HEK293 (cell line): ENCODE measurements around the gene COX6A2.

Experiments used
- CTCF ChIA-PET: fragments of 350-600 bp; formaldehyde crosslinking; extraction: SDS; loops from one replicate; lab custom pipeline; 2021; ENCODE audit warnings: antibody characterized with exemption; lab: Yijun Ruan, JAX
- POLR2A ChIA-PET: fragments of 300-600 bp; formaldehyde crosslinking; extraction: SDS; loops from one replicate; lab custom pipeline; 2020; ENCODE audit warnings: antibody characterized with exemption, inconsistent platforms; lab: Yijun Ruan, JAX
- H3K27ac ChIP-seq: fragments of 200-500 bp; sonication (Bioruptor generic); 2 replicates; pipeline ENCODE4 v1.5.1; 2014; ENCODE audit warnings: low read depth, low read length, control low read depth, inconsistent platforms; ENCODE audit errors: extremely low read depth
- H3K36me3 ChIP-seq, 2 experiments: fragments of 200-500 bp in 1 of 2; sonication (Bioruptor generic) in 1 of 2; 1 replicate in 1 of 2; 2 replicates in 1 of 2; pipeline ENCODE4 v1.5.1; 2014 to 2017; ENCODE audit warnings: inconsistent platforms in 2 of 2, low read length in 2 of 2; ENCODE audit not compliant: control insufficient read depth in 2 of 2, insufficient read depth in 1 of 2
- H3K4me1 ChIP-seq: fragments of 200-500 bp; sonication (Bioruptor generic); 2 replicates; pipeline ENCODE4 v1.5.1; 2014; ENCODE audit warnings: mild to moderate bottlenecking, low read length, inconsistent platforms; ENCODE audit not compliant: control insufficient read depth, insufficient read depth
- H3K4me3 ChIP-seq: 2 replicates; pipeline ENCODE4 v1.5.1; 2011; ENCODE audit warnings: low read depth, mild to moderate bottlenecking, control low read depth, low read length, moderate library complexity
- H3K9me3 ChIP-seq: fragments of 200-500 bp; sonication (Bioruptor generic); 2 replicates; pipeline ENCODE4 v1.5.1; 2014; ENCODE audit warnings: low read depth, low read length, inconsistent platforms; ENCODE audit not compliant: control insufficient read depth, insufficient read depth
- BCL11A ChIP-seq: fragments of 450-650 bp; formaldehyde crosslinking; IDR thresholded peaks from 2 replicates; pipeline ENCODE4 v1.5.1; 2016; ENCODE audit warnings: low read depth, missing biosample characterization, missing genetic modification characterization
- GLI2 ChIP-seq: fragments of 450-650 bp; formaldehyde crosslinking; IDR thresholded peaks from 2 replicates; pipeline ENCODE4; 2017; ENCODE audit warnings: missing biosample characterization, missing genetic modification characterization, low read depth, borderline replicate concordance
- GLIS1 ChIP-seq: fragments of 450-650 bp; formaldehyde crosslinking; IDR thresholded peaks from 2 replicates; pipeline ENCODE4 v1.5.1; 2016; ENCODE audit warnings: missing biosample characterization, missing genetic modification characterization
- KLF7 ChIP-seq: fragments of 450-650 bp; formaldehyde crosslinking; IDR thresholded peaks from 2 replicates; pipeline ENCODE4 v1.5.1; 2016; ENCODE audit warnings: missing biosample characterization, missing genetic modification characterization, borderline replicate concordance
- KLF9 ChIP-seq: fragments of 450-650 bp; formaldehyde crosslinking; IDR thresholded peaks from 2 replicates; pipeline ENCODE4 v1.5.1; 2016; ENCODE audit warnings: missing biosample characterization, missing genetic modification characterization, low read depth
- SCRT1 ChIP-seq: fragments of 450-650 bp; formaldehyde crosslinking; IDR thresholded peaks from 2 replicates; pipeline ENCODE4 v1.5.1; 2016; ENCODE audit warnings: missing biosample characterization, missing genetic modification characterization, borderline replicate concordance
- SCRT2 ChIP-seq: fragments of 450-650 bp; formaldehyde crosslinking; IDR thresholded peaks from 2 replicates; pipeline ENCODE4 v1.5.1; 2016; ENCODE audit warnings: missing biosample characterization, missing genetic modification characterization
- ZBTB17 ChIP-seq: fragments of 450-650 bp; formaldehyde crosslinking; IDR thresholded peaks from 2 replicates; pipeline ENCODE4 v1.5.1; 2016; ENCODE audit warnings: missing biosample characterization, missing genetic modification characterization
- ZBTB21 ChIP-seq: fragments of 450-650 bp; formaldehyde crosslinking; IDR thresholded peaks from 2 replicates; pipeline ENCODE4 v1.5.1; 2017; ENCODE audit warnings: missing biosample characterization, missing genetic modification characterization
- ZBTB6 ChIP-seq: fragments of 450-650 bp; formaldehyde crosslinking; IDR thresholded peaks from 2 replicates; pipeline ENCODE4 v1.5.1; 2017; ENCODE audit warnings: missing biosample characterization, missing genetic modification characterization
- ZFHX2 ChIP-seq: fragments of 450-650 bp; formaldehyde crosslinking; conservative IDR thresholded peaks from 2 replicates; pipeline ENCODE4 v1.5.1; 2016; ENCODE audit warnings: missing biosample characterization, missing genetic modification characterization
- ZFP37 ChIP-seq: fragments of 450-650 bp; formaldehyde crosslinking; IDR thresholded peaks from 2 replicates; pipeline ENCODE4 v1.5.1; 2016; ENCODE audit warnings: missing biosample characterization, missing genetic modification characterization
- ZNF140 ChIP-seq: fragments of 450-650 bp; formaldehyde crosslinking; IDR thresholded peaks from 2 replicates; pipeline ENCODE4 v1.5.1; 2016; ENCODE audit warnings: missing biosample characterization, missing genetic modification characterization
- ZNF146 ChIP-seq: fragments of 450-650 bp; formaldehyde crosslinking; IDR thresholded peaks from 2 replicates; pipeline ENCODE4 v1.5.1; 2016; ENCODE audit warnings: missing biosample characterization, missing genetic modification characterization
- ZNF157 ChIP-seq: fragments of 450-650 bp; formaldehyde crosslinking; IDR thresholded peaks from 2 replicates; pipeline ENCODE4 v1.5.1; 2016; ENCODE audit warnings: missing biosample characterization, missing genetic modification characterization
- ZNF174 ChIP-seq: fragments of 450-650 bp; formaldehyde crosslinking; IDR thresholded peaks from 2 replicates; pipeline ENCODE4 v1.5.0; 2017; ENCODE audit warnings: missing biosample characterization, mild to moderate bottlenecking, missing genetic modification characterization
- ZNF350 ChIP-seq: fragments of 450-650 bp; formaldehyde crosslinking; IDR thresholded peaks from 2 replicates; pipeline ENCODE4 v1.5.0; 2017; ENCODE audit warnings: missing biosample characterization, mild to moderate bottlenecking, missing genetic modification characterization
- ZNF37A ChIP-seq: fragments of 450-650 bp; IDR thresholded peaks from 2 replicates; pipeline ENCODE4 v1.5.1; 2018; ENCODE audit warnings: missing biosample characterization, missing genetic modification characterization
- ZNF394 ChIP-seq: fragments of 450-650 bp; formaldehyde crosslinking; IDR thresholded peaks from 2 replicates; pipeline ENCODE4 v1.5.1; 2016; ENCODE audit warnings: missing biosample characterization, missing genetic modification characterization, mild to moderate bottlenecking, moderate library complexity, borderline replicate concordance
- ZNF398 ChIP-seq: fragments of 450-650 bp; formaldehyde crosslinking; IDR thresholded peaks from 2 replicates; pipeline ENCODE4 v1.5.1; 2017; ENCODE audit warnings: missing biosample characterization, missing genetic modification characterization
- ZNF600 ChIP-seq: fragments of 450-650 bp; formaldehyde crosslinking; IDR thresholded peaks from 2 replicates; pipeline ENCODE4 v1.5.1; 2016; ENCODE audit warnings: missing biosample characterization, missing genetic modification characterization
- ZNF639 ChIP-seq: fragments of 450-650 bp; formaldehyde crosslinking; IDR thresholded peaks from 2 replicates; pipeline ENCODE4 v1.5.1; 2016; ENCODE audit warnings: missing biosample characterization, missing genetic modification characterization
- ZNF791 ChIP-seq: fragments of 450-650 bp; formaldehyde crosslinking; IDR thresholded peaks from 2 replicates; pipeline ENCODE4 v1.5.1; 2016; ENCODE audit warnings: missing biosample characterization, missing genetic modification characterization
- ZNF837 ChIP-seq: fragments of 450-650 bp; formaldehyde crosslinking; IDR thresholded peaks from 2 replicates; pipeline ENCODE4 v1.5.1; 2016; ENCODE audit warnings: missing biosample characterization, missing genetic modification characterization
- TF ChIP-seq, protein P1 (sequence below): fragments of 450-650 bp; formaldehyde crosslinking; IDR thresholded peaks from 2 replicates; pipeline ENCODE4 v1.5.1; 2016; ENCODE audit warnings: missing biosample characterization, missing genetic modification characterization
- TF ChIP-seq, protein P2 (sequence below): fragments of 450-650 bp; formaldehyde crosslinking; IDR thresholded peaks from 2 replicates; pipeline ENCODE4 v1.5.1; 2016; ENCODE audit warnings: missing biosample characterization, missing genetic modification characterization
- TF ChIP-seq, protein P3 (sequence below): fragments of 450-650 bp; IDR thresholded peaks from 2 replicates; pipeline ENCODE4 v1.5.1; 2018; ENCODE audit warnings: missing biosample characterization, missing genetic modification characterization
- TF ChIP-seq, protein P4 (sequence below): fragments of 450-650 bp; formaldehyde crosslinking; IDR thresholded peaks from 2 replicates; pipeline ENCODE4 v1.5.1; 2016; ENCODE audit warnings: missing biosample characterization, missing genetic modification characterization

Gene COX6A2

DNA sequence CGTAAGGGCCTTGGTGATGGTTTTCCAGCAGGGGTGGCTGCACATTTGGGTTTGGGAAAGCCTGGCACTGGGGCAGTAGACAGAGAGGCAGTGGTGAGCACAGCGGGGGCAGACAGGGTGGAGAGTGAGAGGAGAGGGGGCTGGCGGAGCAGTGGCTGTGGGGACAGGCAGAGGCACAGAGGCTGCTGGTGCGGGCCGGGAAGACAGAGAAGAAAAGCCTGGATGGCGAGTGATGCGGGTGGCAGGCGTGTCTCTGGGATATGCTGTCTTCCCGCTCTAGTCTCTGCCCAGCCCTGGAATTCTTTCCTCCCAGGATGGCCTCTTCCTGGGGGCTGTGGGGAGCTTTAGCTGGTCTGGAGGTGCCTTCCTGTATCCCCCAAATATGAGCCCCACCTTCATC, 18.1 kb downstream of the COX6A2 start (continued):
- TF ChIP-seq BCL11A (tag by site-specific recombination): no peak
- no peak for TF ChIP-seq ZNF837 (tag by site-specific recombination)
- no peak for TF ChIP-seq ZNF174 (tag by site-specific recombination)
- no peak for TF ChIP-seq ZNF350 (tag by site-specific recombination)
- TF ChIP-seq, protein P1, sequence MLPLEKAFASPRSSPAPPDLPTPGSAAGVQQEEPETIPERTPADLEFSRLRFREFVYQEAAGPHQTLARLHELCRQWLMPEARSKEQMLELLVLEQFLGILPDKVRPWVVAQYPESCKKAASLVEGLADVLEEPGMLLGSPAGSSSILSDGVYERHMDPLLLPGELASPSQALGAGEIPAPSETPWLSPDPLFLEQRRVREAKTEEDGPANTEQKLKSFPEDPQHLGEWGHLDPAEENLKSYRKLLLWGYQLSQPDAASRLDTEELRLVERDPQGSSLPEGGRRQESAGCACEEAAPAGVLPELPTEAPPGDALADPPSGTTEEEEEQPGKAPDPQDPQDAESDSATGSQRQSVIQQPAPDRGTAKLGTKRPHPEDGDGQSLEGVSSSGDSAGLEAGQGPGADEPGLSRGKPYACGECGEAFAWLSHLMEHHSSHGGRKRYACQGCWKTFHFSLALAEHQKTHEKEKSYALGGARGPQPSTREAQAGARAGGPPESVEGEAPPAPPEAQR (tag by site-specific recombination): no peak
- no peak for TF ChIP-seq ZNF146 (tag by site-specific recombination)
- no peak for TF ChIP-seq ZBTB17 (tag by site-specific recombination)
- no peak for TF ChIP-seq SCRT1 (tag by site-specific recombination)
- TF ChIP-seq ZNF398 (tag by site-specific recombination): no peak
- TF ChIP-seq ZNF37A (tag by site-specific recombination): no peak

GRCh38 chr16:31409433-31409832, 18.7 kb downstream of the COX6A2 start:
- Histone ChIP-seq H3K4me1 (no peaks in the 10 kb centered on the region), H3K27ac (no peak overlapping the region), H3K9me3 (no peaks in the 10 kb centered on the region), H3K36me3 (no peaks in the 10 kb centered on the region), H3K4me3 (no peak overlapping the region)
- POLR2A ChIA-PET: no interaction called here
- CTCF ChIA-PET: no interaction called here
- no peak for TF ChIP-seq ZBTB6 (tag by site-specific recombination)
- TF ChIP-seq, protein P2, sequence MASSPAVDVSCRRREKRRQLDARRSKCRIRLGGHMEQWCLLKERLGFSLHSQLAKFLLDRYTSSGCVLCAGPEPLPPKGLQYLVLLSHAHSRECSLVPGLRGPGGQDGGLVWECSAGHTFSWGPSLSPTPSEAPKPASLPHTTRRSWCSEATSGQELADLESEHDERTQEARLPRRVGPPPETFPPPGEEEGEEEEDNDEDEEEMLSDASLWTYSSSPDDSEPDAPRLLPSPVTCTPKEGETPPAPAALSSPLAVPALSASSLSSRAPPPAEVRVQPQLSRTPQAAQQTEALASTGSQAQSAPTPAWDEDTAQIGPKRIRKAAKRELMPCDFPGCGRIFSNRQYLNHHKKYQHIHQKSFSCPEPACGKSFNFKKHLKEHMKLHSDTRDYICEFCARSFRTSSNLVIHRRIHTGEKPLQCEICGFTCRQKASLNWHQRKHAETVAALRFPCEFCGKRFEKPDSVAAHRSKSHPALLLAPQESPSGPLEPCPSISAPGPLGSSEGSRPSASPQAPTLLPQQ (tag by site-specific recombination): 0 out of 2 replicates have a peak, but pooled peaks have one; percentile 29
- TF ChIP-seq SCRT2 (tag by site-specific recombination): 0 out of 2 replicates have a peak, but pooled peaks have one; percentile 18
- no peak for TF ChIP-seq KLF7
- no peak for TF ChIP-seq GLI2 (tag by site-specific recombination)
- TF ChIP-seq ZNF157 (tag by site-specific recombination): no peak
- peak; percentile 39; the same call in 1 of the 2 replicates for TF ChIP-seq ZNF639 (tag by site-specific recombination)
- no peak for TF ChIP-seq SCRT1 (tag by site-specific recombination)
- TF ChIP-seq GLIS1 (tag by site-specific recombination): 0 out of 2 replicates have a peak, but pooled peaks have one; percentile 11
- TF ChIP-seq, protein P3, sequence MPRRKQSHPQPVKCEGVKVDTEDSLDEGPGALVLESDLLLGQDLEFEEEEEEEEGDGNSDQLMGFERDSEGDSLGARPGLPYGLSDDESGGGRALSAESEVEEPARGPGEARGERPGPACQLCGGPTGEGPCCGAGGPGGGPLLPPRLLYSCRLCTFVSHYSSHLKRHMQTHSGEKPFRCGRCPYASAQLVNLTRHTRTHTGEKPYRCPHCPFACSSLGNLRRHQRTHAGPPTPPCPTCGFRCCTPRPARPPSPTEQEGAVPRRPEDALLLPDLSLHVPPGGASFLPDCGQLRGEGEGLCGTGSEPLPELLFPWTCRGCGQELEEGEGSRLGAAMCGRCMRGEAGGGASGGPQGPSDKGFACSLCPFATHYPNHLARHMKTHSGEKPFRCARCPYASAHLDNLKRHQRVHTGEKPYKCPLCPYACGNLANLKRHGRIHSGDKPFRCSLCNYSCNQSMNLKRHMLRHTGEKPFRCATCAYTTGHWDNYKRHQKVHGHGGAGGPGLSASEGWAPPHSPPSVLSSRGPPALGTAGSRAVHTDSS (tag by site-specific recombination): no peak
- TF ChIP-seq ZFP37 (tag by site-specific recombination): no peak
- no peak for TF ChIP-seq ZFHX2
- TF ChIP-seq ZNF394 (tag by site-specific recombination): no peak
- 0 out of 2 replicates have a peak, but pooled peaks have one; percentile 21 for TF ChIP-seq ZBTB21
- no peak for TF ChIP-seq ZNF600 (tag by site-specific recombination)
- TF ChIP-seq, protein P4, sequence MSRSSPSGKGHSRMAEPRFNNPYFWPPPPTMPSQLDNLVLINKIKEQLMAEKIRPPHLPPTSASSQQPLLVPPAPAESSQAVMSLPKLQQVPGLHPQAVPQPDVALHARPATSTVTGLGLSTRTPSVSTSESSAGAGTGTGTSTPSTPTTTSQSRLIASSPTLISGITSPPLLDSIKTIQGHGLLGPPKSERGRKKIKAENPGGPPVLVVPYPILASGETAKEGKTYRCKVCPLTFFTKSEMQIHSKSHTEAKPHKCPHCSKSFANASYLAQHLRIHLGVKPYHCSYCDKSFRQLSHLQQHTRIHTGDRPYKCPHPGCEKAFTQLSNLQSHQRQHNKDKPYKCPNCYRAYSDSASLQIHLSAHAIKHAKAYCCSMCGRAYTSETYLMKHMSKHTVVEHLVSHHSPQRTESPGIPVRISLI (tag by site-specific recombination): 0 out of 2 replicates have a peak, but pooled peaks have one; percentile 29
- no peak for TF ChIP-seq ZNF791
- no peak for TF ChIP-seq KLF9 (tag by site-specific recombination)
- no peak for TF ChIP-seq ZNF140 (tag by site-specific recombination)
- no peak for TF ChIP-seq ZNF146 (tag by site-specific recombination)
